OCI-LY1 (cell line): ENCODE results near the gene FMNL1.

Source experiments
- H2AFZ ChIP-seq: fragments of 200-600 bp; sonication (generic), shearing (Covaris generic); 2 replicates; pipeline ENCODE4 v1.6.0; 2014; ENCODE audit warnings: antibody characterized with exemption, mild to moderate bottlenecking, low read length
- H3F3A ChIP-seq: fragments of 200-600 bp; sonication (generic), shearing (Covaris generic); 2 replicates; pipeline ENCODE4 v1.6.0; 2014; ENCODE audit warnings: mild to moderate bottlenecking, antibody characterized with exemption, low read length, moderate library complexity; ENCODE audit not compliant: insufficient read depth
- H3K27ac ChIP-seq: fragments of 200-600 bp; sonication (generic); 2 replicates; pipeline ENCODE4 v1.5.1; 2014; ENCODE audit warnings: low read length, mixed run types, mild to moderate bottlenecking, low read depth; ENCODE audit not compliant: poor library complexity, severe bottlenecking
- H3K27me3 ChIP-seq: fragments of 200-600 bp; sonication (generic); 2 replicates; pipeline ENCODE4 v1.6.0; 2014; ENCODE audit warnings: antibody characterized with exemption, mild to moderate bottlenecking, low read length, moderate library complexity; ENCODE audit not compliant: insufficient read depth
- H3K36me3 ChIP-seq: fragments of 200-600 bp; sonication (generic); 2 replicates; pipeline ENCODE4 v1.6.1; 2014; ENCODE audit warnings: mild to moderate bottlenecking, antibody characterized with exemption, low read length, moderate library complexity, mixed read lengths; ENCODE audit not compliant: insufficient read depth
- H3K4me1 ChIP-seq: fragments of 200-600 bp; sonication (generic); 2 replicates; pipeline ENCODE4 v1.5.1; 2014; ENCODE audit warnings: mild to moderate bottlenecking, low read length, moderate library complexity; ENCODE audit not compliant: insufficient read depth, severe bottlenecking
- H3K4me2 ChIP-seq: fragments of 200-600 bp; sonication (generic), shearing (Covaris generic); 2 replicates; pipeline ENCODE4 v1.6.1; 2014; ENCODE audit warnings: low read length
- H3K4me3 ChIP-seq: fragments of 200-600 bp; sonication (generic); 2 replicates; pipeline ENCODE4 v1.5.1; 2014; ENCODE audit warnings: low read length, low read depth, mild to moderate bottlenecking, mixed read lengths; ENCODE audit not compliant: poor library complexity, severe bottlenecking
- H3K79me2 ChIP-seq: fragments of 200-600 bp; shearing (Covaris generic); 2 replicates; pipeline ENCODE4 v1.6.1; 2016; ENCODE audit warnings: mixed run types, low read length, mixed read lengths; ENCODE audit not compliant: insufficient read depth
- H3K9ac ChIP-seq: fragments of 200-600 bp; sonication (generic), shearing (Covaris generic); 2 replicates; pipeline ENCODE4 v1.6.1; 2014; ENCODE audit warnings: mild to moderate bottlenecking, low read length, mixed read lengths
- H3K9me2 ChIP-seq: fragments of 200-600 bp; sonication (generic), shearing (Covaris generic); 2 replicates; pipeline ENCODE4 v1.6.1; 2014; ENCODE audit warnings: low read depth, mild to moderate bottlenecking, low read length, mixed read lengths
- H3K9me3 ChIP-seq: fragments of 200-600 bp; shearing (Covaris generic); 2 replicates; pipeline ENCODE4 v1.6.1; 2014; ENCODE audit warnings: low read length, mixed read lengths
- H4K20me1 ChIP-seq: fragments of 200-600 bp; sonication (generic), shearing (Covaris generic); 2 replicates; pipeline ENCODE4 v1.6.0; 2016; ENCODE audit warnings: mild to moderate bottlenecking, low read length; ENCODE audit not compliant: insufficient read depth
- EZH2 ChIP-seq: fragments of 200-600 bp; sonication (generic), shearing (Covaris generic); IDR thresholded peaks from 2 replicates; pipeline ENCODE4 v1.8.0; 2017; ENCODE audit warnings: borderline replicate concordance, mixed run types, mild to moderate bottlenecking, antibody characterized with exemption, low read length, moderate library complexity, mixed read lengths
- TF ChIP-seq, protein P1 (sequence below): fragments of 200-600 bp; sonication (generic), shearing (Covaris generic); IDR thresholded peaks from 2 replicates; pipeline ENCODE4 v1.5.1; 2017; ENCODE audit warnings: mild to moderate bottlenecking, antibody characterized with exemption, low read length, moderate library complexity, mixed read lengths

FMNL1 gene

DNA sequence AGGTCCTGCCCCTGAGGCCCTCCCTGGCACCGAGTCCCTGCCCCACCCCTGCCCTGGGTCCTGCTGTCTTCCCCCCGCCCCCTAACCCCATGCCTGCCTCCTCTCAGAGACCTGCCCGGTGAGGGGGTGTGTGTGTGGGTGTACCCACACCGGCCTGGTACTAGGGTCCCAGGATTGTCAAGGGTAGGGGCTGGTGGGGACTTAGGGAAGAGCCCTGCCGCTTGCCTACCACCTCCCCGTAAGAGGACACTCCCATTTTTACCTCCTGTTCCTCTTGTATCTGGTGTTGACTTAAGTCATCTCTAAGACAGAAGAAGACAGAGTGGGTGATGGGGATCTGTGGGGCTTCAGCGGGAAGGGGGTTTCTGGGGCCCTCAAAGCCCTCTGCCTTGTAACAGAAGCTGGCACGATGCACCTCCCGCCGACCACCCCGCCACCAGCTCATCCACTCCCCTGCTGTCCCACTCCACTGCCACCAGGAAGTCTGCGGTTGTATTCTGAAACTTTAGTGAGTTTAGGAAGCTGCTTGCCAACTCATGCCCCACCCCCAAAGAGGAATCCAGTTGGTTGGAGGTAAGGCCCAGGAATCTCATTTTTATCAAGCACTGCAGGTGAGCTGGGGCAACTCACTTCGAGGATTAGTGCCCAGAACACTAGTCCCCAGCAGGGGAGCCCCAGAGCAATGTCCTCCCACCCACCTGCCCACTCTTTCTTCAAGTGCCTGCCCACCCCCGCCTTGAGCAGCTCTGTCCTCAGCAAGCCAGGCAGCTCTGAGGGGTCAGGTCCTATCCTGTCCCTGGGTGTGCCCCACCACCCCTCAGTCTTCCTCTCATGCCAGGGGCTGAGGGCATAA is 34.7 kb downstream of the FMNL1 start:
- H3K4me3 ChIP-seq, result no peak overlapping the region
- no peaks in the 10 kb centered on the region; the same call in 1 of the 2 replicates for H3K27me3 ChIP-seq
- H3K27ac ChIP-seq, result no peak overlapping the region
- H4K20me1 ChIP-seq, result no peaks in the 10 kb centered on the region
- no peaks in the 10 kb centered on the region; the same call in 1 of the 2 replicates for H3K36me3 ChIP-seq
- TF ChIP-seq EZH2, result no peak
- TF ChIP-seq, protein P1, sequence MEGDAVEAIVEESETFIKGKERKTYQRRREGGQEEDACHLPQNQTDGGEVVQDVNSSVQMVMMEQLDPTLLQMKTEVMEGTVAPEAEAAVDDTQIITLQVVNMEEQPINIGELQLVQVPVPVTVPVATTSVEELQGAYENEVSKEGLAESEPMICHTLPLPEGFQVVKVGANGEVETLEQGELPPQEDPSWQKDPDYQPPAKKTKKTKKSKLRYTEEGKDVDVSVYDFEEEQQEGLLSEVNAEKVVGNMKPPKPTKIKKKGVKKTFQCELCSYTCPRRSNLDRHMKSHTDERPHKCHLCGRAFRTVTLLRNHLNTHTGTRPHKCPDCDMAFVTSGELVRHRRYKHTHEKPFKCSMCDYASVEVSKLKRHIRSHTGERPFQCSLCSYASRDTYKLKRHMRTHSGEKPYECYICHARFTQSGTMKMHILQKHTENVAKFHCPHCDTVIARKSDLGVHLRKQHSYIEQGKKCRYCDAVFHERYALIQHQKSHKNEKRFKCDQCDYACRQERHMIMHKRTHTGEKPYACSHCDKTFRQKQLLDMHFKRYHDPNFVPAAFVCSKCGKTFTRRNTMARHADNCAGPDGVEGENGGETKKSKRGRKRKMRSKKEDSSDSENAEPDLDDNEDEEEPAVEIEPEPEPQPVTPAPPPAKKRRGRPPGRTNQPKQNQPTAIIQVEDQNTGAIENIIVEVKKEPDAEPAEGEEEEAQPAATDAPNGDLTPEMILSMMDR, result peak; percentile 7; the same call in 1 of the 2 replicates
- peaks cover 2% of the 10 kb centered on the region for H3K4me1 ChIP-seq
- H3K79me2 ChIP-seq, result no peaks in the 10 kb centered on the region
- H3K9ac ChIP-seq, result no peak overlapping the region
- no peaks in the 10 kb centered on the region for H3K9me3 ChIP-seq
- H3K4me2 ChIP-seq, result no peak overlapping the region
- no peaks in the 10 kb centered on the region for H3K9me2 ChIP-seq
- no peaks in the 10 kb centered on the region for H3F3A ChIP-seq
- no peak overlapping the region for H2AFZ ChIP-seq

DNA sequence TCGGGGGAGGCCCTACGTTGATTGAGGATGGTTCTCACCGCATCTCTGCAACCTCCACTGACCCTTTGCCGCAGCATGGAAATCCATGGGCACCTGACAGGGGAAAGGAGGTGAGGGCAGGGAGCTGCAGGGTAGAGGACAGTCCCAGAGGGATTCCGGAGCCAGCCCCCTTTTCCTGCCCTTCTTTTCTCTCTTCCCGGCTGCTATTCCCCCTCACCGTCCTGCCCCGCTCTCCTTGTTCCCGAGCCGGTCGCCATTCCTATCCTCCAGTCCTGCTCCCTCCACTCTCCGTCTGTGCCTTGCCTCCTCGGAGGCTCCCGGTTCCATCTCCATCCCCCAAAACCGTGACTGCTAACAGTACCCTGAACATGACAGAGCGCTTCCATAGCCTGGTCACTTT is 35.4 kb downstream of the FMNL1 start:
- H3K4me1 ChIP-seq, result peaks cover 10% of the 10 kb centered on the region

DNA sequence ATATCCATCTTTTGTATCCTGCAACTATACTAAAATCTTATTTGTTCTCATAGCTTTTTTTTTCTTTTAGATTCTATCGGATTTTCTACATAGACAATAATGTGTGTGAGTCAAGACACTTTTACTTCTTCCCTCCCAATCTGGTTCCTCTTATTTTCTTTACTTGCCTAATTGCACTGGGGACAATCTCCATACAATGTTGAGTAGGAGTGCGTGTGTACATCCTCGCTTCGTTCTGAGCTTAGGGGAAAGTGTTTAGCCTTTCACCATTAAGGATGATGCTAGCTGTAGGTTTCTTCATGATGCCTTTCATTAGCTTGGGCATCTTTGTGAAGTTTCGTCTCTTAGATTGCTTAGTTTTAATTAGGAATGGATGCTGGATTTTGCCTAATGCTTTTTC is 37.3 kb downstream of the FMNL1 start:
- no peaks in the 10 kb centered on the region for H3K9me3 ChIP-seq
- H3K36me3 ChIP-seq, result peaks cover 5% of the 10 kb centered on the region; the same call in 1 of the 2 replicates
- H3K9ac ChIP-seq, result no peak overlapping the region
- H2AFZ ChIP-seq, result no peak overlapping the region
- no peak overlapping the region for H3K4me3 ChIP-seq
- H4K20me1 ChIP-seq, result no peaks in the 10 kb centered on the region
- no peak overlapping the region for H3K27ac ChIP-seq
- no peaks in the 10 kb centered on the region; the same call in 1 of the 2 replicates for H3K27me3 ChIP-seq
- H3K4me1 ChIP-seq, result peaks cover 17% of the 10 kb centered on the region
- TF ChIP-seq, protein P1, result no peak
- TF ChIP-seq EZH2, result no peak
- H3K79me2 ChIP-seq, result no peaks in the 10 kb centered on the region
- no peaks in the 10 kb centered on the region for H3F3A ChIP-seq
- no peak overlapping the region for H3K4me2 ChIP-seq
- no peaks in the 10 kb centered on the region for H3K9me2 ChIP-seq

More for the DNA sequence above, 35.4 kb downstream of the FMNL1 start:
- Histone ChIP-seq H3K27ac (no peak overlapping the region), H3K9ac (no peak overlapping the region), H3K36me3 (no peaks in the 10 kb centered on the region), H2AFZ (no peak overlapping the region), H4K20me1 (no peaks in the 10 kb centered on the region), H3K9me3 (no peaks in the 10 kb centered on the region), H3K79me2 (no peaks in the 10 kb centered on the region), H3F3A (no peaks in the 10 kb centered on the region), H3K4me3 (no peak overlapping the region), H3K4me2 (no peak overlapping the region), H3K27me3 (no peaks in the 10 kb centered on the region; the same call in 1 of the 2 replicates), H3K9me2 (no peaks in the 10 kb centered on the region)
- TF ChIP-seq, protein P1, result no peak
- TF ChIP-seq EZH2, result no peak
